ENCODE measurements around the gene HOXA13. TPM values are rescaled to one million over a fixed set of nuclear protein-coding genes. Genes with fewer than 3 reads are reported as not detected.

The HOXA13 gene
- total and polyA plus RNA-seq, 10 of the 15 experiments (the other 5 are each of a cell fraction or from before 2014, with no cell fraction given), result not detected

- ChIA-PET CTCF (interaction anchor here (0.5 to 5.5 kb wide), 23 partner anchors 8 to 1256 kb away, joined by 3 to 38 read pairs (median 4); partner anchors contain the start of gene HOXA1), SMC1A (ENCODE audit: uncharacterized antibody, unreplicated experiment) (interaction anchor here (0.6 to 3.2 kb wide), 15 partner anchors 8 to 1258 kb away, joined by 3 to 17 read pairs (median 4); partner anchors contain the start of gene SKAP2), POLR2A (interaction anchor here (1.0 to 1.2 kb wide), 2 partner anchors 52 to 67 kb away, joined by 3 read pairs; no protein-coding TSS in a partner anchor), RAD21 (ENCODE audit: unreplicated experiment) (interaction anchor here (0.8 to 2.8 kb wide), 13 partner anchors 11 to 781 kb away, joined by 3 to 10 read pairs (median 4); partner anchors contain the start of gene HOXA1)
- H3K4me1 ChIP-seq (ENCODE audit: control insufficient read depth, insufficient read depth, low read length), result no peaks in the 10 kb centered on the region; the same call in 1 of the 2 replicates
- no peak overlapping the region for H3K9ac ChIP-seq (ENCODE audit: control insufficient read depth, insufficient read depth, low read length)
- DNase-seq (ENCODE audit: low read depth, low spot score) (no peak), FAIRE-seq (peak; percentile 13), ATAC-seq (peak; percentile 96)
- no peaks in the 10 kb centered on the region; the same call in 2 of the 3 replicates for H3K9me3 ChIP-seq (replicated peaks; ENCODE audit: control insufficient read depth, insufficient read depth, low read length)
- BruUV-seq (replicated peaks), result no TSS peak
- intact Hi-C loops (cut with micrococcal nuclease; ENCODE audit: unreplicated experiment), result no loop called here
- peak overlapping the region; percentile 67 for H3K4me3 ChIP-seq
- H2AFZ ChIP-seq (ENCODE audit: control insufficient read depth, low read depth, low read length), result peak overlapping the region; percentile 77
- H3K36me3 ChIP-seq (ENCODE audit: control insufficient read depth in 2 of 2, insufficient read depth in 2 of 2, low read length in 1 of 2), result no peaks in the 10 kb centered on the region
- no peaks in the 10 kb centered on the region for H3K79me2 ChIP-seq (ENCODE audit: control insufficient read depth, insufficient read depth, low read length)
- H4K20me1 ChIP-seq (ENCODE audit: control insufficient read depth, insufficient read depth), result no peaks in the 10 kb centered on the region
- 1% methylated on average over 51 of the region's 58 CpGs for WGBS (ENCODE audit: insufficient coverage, insufficient replicate concordance, low lambda C conversion rate, missing lambda C conversion rate)
- in situ Hi-C loops (cut with MboI), result loop anchor here (25.0 kb wide), 1 partner anchor 1063 kb away; no protein-coding TSS in a partner anchor
- H3K4me2 ChIP-seq (ENCODE audit: control insufficient read depth, insufficient read depth), result peak overlapping the region; percentile 91
- no peak overlapping the region for H3K27ac ChIP-seq (ENCODE audit: control insufficient read depth, insufficient read depth)
- H3K27me3 ChIP-seq (replicated peaks in 1 of 2; ENCODE audit: control insufficient read depth in 2 of 2, insufficient read depth in 2 of 2, low read length in 1 of 2), result peaks cover 20 to 60% of the 10 kb centered on the region in 2 experiments
- TF ChIP-seq PAX5 (IDR thresholded peaks at IDR 0.05; ENCODE audit: borderline replicate concordance, low read depth, low read length) (no peak), PML (IDR thresholded peaks at IDR 0.05; ENCODE audit: low read length) (no peak), MTA2 (IDR thresholded peaks at IDR 0.05; ENCODE audit: low read depth) (no peak), SP1 (IDR thresholded peaks at IDR 0.05; ENCODE audit: low read depth, low read length) (no peak), SMC3 (IDR thresholded peaks at IDR 0.05; ENCODE audit: borderline replicate concordance, low read length) (peak; percentile 54), MYB (IDR thresholded peaks at IDR 0.05; ENCODE audit: borderline replicate concordance, low read depth, low read length) (no peak), BMI1 (IDR thresholded peaks at IDR 0.05; ENCODE audit: borderline replicate concordance) (no peak), TARDBP (IDR thresholded peaks at IDR 0.05; ENCODE audit: borderline replicate concordance) (no peak), MYC (IDR thresholded peaks at IDR 0.05; ENCODE audit: insufficient read depth, insufficient read length, insufficient replicate concordance, low read length, severe bottlenecking) (no peak), SREBF2 (IDR thresholded peaks at IDR 0.05; ENCODE audit: low read length) (no peak), EZH2 (IDR thresholded peaks at IDR 0.05; ENCODE audit: borderline replicate concordance, control insufficient read depth, low read depth, low read length) (no peak), NFYA (IDR thresholded peaks at IDR 0.05; ENCODE audit: borderline replicate concordance, low read depth, low read length) (no peak), NBN (IDR thresholded peaks at IDR 0.05) (0 out of 2 replicates have a peak, but pooled peaks have one; percentile 33), IRF4 (IDR thresholded peaks at IDR 0.05; ENCODE audit: low read depth, low read length) (no peak)
- TF ChIP-seq, protein P1, sequence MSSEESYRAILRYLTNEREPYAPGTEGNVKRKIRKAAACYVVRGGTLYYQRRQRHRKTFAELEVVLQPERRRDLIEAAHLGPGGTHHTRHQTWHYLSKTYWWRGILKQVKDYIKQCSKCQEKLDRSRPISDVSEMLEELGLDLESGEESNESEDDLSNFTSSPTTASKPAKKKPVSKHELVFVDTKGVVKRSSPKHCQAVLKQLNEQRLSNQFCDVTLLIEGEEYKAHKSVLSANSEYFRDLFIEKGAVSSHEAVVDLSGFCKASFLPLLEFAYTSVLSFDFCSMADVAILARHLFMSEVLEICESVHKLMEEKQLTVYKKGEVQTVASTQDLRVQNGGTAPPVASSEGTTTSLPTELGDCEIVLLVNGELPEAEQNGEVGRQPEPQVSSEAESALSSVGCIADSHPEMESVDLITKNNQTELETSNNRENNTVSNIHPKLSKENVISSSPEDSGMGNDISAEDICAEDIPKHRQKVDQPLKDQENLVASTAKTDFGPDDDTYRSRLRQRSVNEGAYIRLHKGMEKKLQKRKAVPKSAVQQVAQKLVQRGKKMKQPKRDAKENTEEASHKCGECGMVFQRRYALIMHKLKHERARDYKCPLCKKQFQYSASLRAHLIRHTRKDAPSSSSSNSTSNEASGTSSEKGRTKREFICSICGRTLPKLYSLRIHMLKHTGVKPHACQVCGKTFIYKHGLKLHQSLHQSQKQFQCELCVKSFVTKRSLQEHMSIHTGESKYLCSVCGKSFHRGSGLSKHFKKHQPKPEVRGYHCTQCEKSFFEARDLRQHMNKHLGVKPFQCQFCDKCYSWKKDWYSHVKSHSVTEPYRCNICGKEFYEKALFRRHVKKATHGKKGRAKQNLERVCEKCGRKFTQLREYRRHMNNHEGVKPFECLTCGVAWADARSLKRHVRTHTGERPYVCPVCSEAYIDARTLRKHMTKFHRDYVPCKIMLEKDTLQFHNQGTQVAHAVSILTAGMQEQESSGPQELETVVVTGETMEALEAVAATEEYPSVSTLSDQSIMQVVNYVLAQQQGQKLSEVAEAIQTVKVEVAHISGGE (CRISPR knock-in tag; IDR thresholded peaks at IDR 0.05), result no peak
- TF ChIP-seq, protein P2, sequence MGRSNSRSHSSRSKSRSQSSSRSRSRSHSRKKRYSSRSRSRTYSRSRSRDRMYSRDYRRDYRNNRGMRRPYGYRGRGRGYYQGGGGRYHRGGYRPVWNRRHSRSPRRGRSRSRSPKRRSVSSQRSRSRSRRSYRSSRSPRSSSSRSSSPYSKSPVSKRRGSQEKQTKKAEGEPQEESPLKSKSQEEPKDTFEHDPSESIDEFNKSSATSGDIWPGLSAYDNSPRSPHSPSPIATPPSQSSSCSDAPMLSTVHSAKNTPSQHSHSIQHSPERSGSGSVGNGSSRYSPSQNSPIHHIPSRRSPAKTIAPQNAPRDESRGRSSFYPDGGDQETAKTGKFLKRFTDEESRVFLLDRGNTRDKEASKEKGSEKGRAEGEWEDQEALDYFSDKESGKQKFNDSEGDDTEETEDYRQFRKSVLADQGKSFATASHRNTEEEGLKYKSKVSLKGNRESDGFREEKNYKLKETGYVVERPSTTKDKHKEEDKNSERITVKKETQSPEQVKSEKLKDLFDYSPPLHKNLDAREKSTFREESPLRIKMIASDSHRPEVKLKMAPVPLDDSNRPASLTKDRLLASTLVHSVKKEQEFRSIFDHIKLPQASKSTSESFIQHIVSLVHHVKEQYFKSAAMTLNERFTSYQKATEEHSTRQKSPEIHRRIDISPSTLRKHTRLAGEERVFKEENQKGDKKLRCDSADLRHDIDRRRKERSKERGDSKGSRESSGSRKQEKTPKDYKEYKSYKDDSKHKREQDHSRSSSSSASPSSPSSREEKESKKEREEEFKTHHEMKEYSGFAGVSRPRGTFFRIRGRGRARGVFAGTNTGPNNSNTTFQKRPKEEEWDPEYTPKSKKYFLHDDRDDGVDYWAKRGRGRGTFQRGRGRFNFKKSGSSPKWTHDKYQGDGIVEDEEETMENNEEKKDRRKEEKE (IDR thresholded peaks at IDR 0.05), result no peak
Observed at GRCh38 chr7:27150568-27151340, 49.1 kb downstream of the HOXA13 start.
